Keratinocyte (primary cell): ENCODE data around the gene GPC5. TPM values are rescaled to one million over a fixed set of nuclear protein-coding genes. Genes with fewer than 3 reads are reported as not detected.

Source experiments
- DNase-seq: peaks from one replicate; pipeline ENCODE4 v3.0.0-alpha.2; 2011; ENCODE audit warnings: low read depth, missing footprints, low spot score
- FAIRE-seq: peaks from 2 replicates; lab custom pipeline; 2011; peaks lifted over from hg19 to GRCh38; lab: Jason Lieb, UNC
- H2AFZ ChIP-seq: 2 replicates; pipeline ENCODE4 v1.6.0; 2012; ENCODE audit warnings: low read length, control low read depth, inconsistent platforms; ENCODE audit not compliant: control insufficient read depth
- H3K27ac ChIP-seq: 2 replicates; pipeline ENCODE4 v1.5.1; 2011; ENCODE audit warnings: low read length; ENCODE audit not compliant: control insufficient read depth, insufficient read depth
- H3K27me3 ChIP-seq: 3 replicates; pipeline ENCODE4 v1.6.0; 2011; ENCODE audit warnings: low read length; ENCODE audit not compliant: control insufficient read depth, insufficient read depth; ENCODE audit errors: extremely low read depth
- H3K36me3 ChIP-seq, 2 experiments: 2 replicates in 1 of 2; 3 replicates in 1 of 2; pipeline ENCODE4 v1.5.1; 2011; ENCODE audit warnings: low read length in 2 of 2, mild to moderate bottlenecking in 1 of 2; ENCODE audit not compliant: control insufficient read depth in 2 of 2, insufficient read depth in 2 of 2; ENCODE audit errors: extremely low read depth in 1 of 2
- H3K4me1 ChIP-seq: 3 replicates; pipeline ENCODE4 v1.5.1; 2011; ENCODE audit warnings: low read length; ENCODE audit not compliant: control insufficient read depth, insufficient read depth; ENCODE audit errors: extremely low read depth
- H3K4me2 ChIP-seq: 3 replicates; pipeline ENCODE4 v1.6.0; 2011; ENCODE audit warnings: low read depth, low read length; ENCODE audit not compliant: control insufficient read depth, insufficient read depth; ENCODE audit errors: extremely low read depth
- H3K4me3 ChIP-seq, 3 experiments: fragments of 200-600 bp in 1 of 3; sonication (generic) in 1 of 3; 2 replicates in 2 of 3; 3 replicates in 1 of 3; pipeline ENCODE4 v1.5.1; 2011 to 2016; ENCODE audit warnings: low read length in 3 of 3, mild to moderate bottlenecking in 3 of 3, control low read depth in 2 of 3, inconsistent platforms in 1 of 3, low read depth in 1 of 3, mixed read lengths in 1 of 3, mixed run types in 1 of 3, moderate library complexity in 1 of 3; ENCODE audit not compliant: control insufficient read depth in 2 of 3, insufficient read depth in 2 of 3; ENCODE audit errors: extremely low read depth in 1 of 3
- H3K79me2 ChIP-seq: 2 replicates; pipeline ENCODE4 v1.6.0; 2012; ENCODE audit warnings: low read length; ENCODE audit not compliant: control insufficient read depth, insufficient read depth
- H3K9ac ChIP-seq: 3 replicates; pipeline ENCODE4 v1.6.0; 2011; ENCODE audit warnings: low read length; ENCODE audit not compliant: control insufficient read depth, insufficient read depth; ENCODE audit errors: extremely low read depth
- H3K9me1 ChIP-seq: 3 replicates; pipeline ENCODE4 v1.6.0; 2011; ENCODE audit warnings: low read length; ENCODE audit not compliant: control insufficient read depth, insufficient read depth; ENCODE audit errors: extremely low read depth
- H3K9me3 ChIP-seq: 2 replicates; pipeline ENCODE4 v1.5.1; 2012; ENCODE audit warnings: low read depth, low read length; ENCODE audit not compliant: control insufficient read depth
- H4K20me1 ChIP-seq: 3 replicates; pipeline ENCODE4 v1.6.0; 2011; ENCODE audit warnings: low read length; ENCODE audit not compliant: control insufficient read depth, insufficient read depth; ENCODE audit errors: extremely low read depth
- CTCF ChIP-seq, 3 experiments: IDR thresholded peaks in 1 of 3; conservative IDR thresholded peaks in 1 of 3; optimal IDR thresholded peaks in 1 of 3; 2 replicates in 2 of 3; 3 replicates in 1 of 3; pipeline versions ENCODE3 to v1.5.1; 2011; ENCODE audit warnings: low read length in 3 of 3, mild to moderate bottlenecking in 3 of 3, moderate library complexity in 2 of 3, control low read depth in 1 of 3, inconsistent platforms in 1 of 3; ENCODE audit not compliant: insufficient read depth in 2 of 3; ENCODE audit errors: extremely low read depth in 1 of 3
- EZH2 ChIP-seq: IDR thresholded peaks from one replicate; pipeline ENCODE4 v1.6.1; 2012; ENCODE audit warnings: inconsistent platforms, mild to moderate bottlenecking, low read length, moderate library complexity
- dilution Hi-C: fragments of 300-500 bp; cut with MboI; formaldehyde crosslinking; loops from one replicate; pipeline ENCODE4 v1.7.0; 2020; ENCODE audit warnings: low sequenced_read_pairs; ENCODE audit not compliant: extremely low pct_ligation_motif_present
- polyA plus RNA-seq, 5 experiments: library from polyadenylated mRNA; depleted of rRNA in 3 of 5; stranded (reverse) in 3 of 5; stranded (forward) in 1 of 5; unstranded in 1 of 5; fragments of >200 nt; gene quantifications; 1 replicate in 1 of 5; 2 replicates in 3 of 5; 3 replicates in 1 of 5; pipeline versions ENCODE4 v1.2.1 to v1.2.3, GENCODE V29; 2011 to 2012; ENCODE audit warnings: missing spikeins in 2 of 5, low read depth in 1 of 5, low replicate concordance in 1 of 5

GPC5 gene
- polyA plus RNA-seq, 1 donor (not counting 4 experiments of a cell fraction or from before 2014, with no cell fraction given) = 0.10 TPM

- Histone ChIP-seq H3K9me3 (no peaks in the 10 kb centered on the region), H2AFZ (no peak overlapping the region), H3K9me1 (no peaks in the 10 kb centered on the region), H3K79me2 (no peaks in the 10 kb centered on the region), H3K36me3 (no peaks in the 10 kb centered on the region), H3K27me3 (no peaks in the 10 kb centered on the region), H3K9ac (no peak overlapping the region), H3K4me2 (no peak overlapping the region), H3K4me1 (no peaks in the 10 kb centered on the region), H3K27ac (no peak overlapping the region), H3K4me3 (no peak overlapping the region), H4K20me1 (no peaks in the 10 kb centered on the region)
- no peak for FAIRE-seq
- DNase-seq = no peak
- TF ChIP-seq EZH2 = no peak
- TF ChIP-seq CTCF (optimal IDR thresholded peaks at IDR 0.05 in 1 of 3, IDR thresholded peaks at IDR 0.05 in 1 of 3, conservative IDR thresholded peaks at IDR 0.05 in 1 of 3; ENCODE audit: extremely low read depth in 1 of 3, insufficient read depth in 2 of 3, low read length in 3 of 3) = no peak
- dilution Hi-C loops = no loop called here
Measured at GRCh38 chr13:92172191-92172590, 773.8 kb downstream of the GPC5 start.

- Histone ChIP-seq H3K4me1 (no peaks in the 10 kb centered on the region), H4K20me1 (no peaks in the 10 kb centered on the region), H3K79me2 (no peaks in the 10 kb centered on the region), H3K9ac (no peak overlapping the region), H2AFZ (no peak overlapping the region), H3K4me2 (no peak overlapping the region), H3K36me3 (no peaks in the 10 kb centered on the region), H3K9me3 (no peaks in the 10 kb centered on the region), H3K4me3 (no peak overlapping the region), H3K27ac (no peak overlapping the region), H3K27me3 (no peaks in the 10 kb centered on the region), H3K9me1 (no peaks in the 10 kb centered on the region)
- dilution Hi-C loops = no loop called here
- FAIRE-seq (no peak), DNase-seq (no peak)
- no peak for TF ChIP-seq EZH2
- no peak for TF ChIP-seq CTCF (optimal IDR thresholded peaks at IDR 0.05 in 1 of 3, IDR thresholded peaks at IDR 0.05 in 1 of 3, conservative IDR thresholded peaks at IDR 0.05 in 1 of 3; ENCODE audit: extremely low read depth in 1 of 3, insufficient read depth in 2 of 3, low read length in 3 of 3)
Measured at GRCh38 chr13:92173254-92173653, 774.8 kb downstream of the GPC5 start.
